Right lobe of liver (tissue), 6 donors: ENCODE data around the gene MYO1B. TPM values are rescaled to one million over a fixed set of nuclear protein-coding genes. Genes with fewer than 3 reads are reported as not detected.

Experiments used
- ATAC-seq, 4 donors: fragments of 200-7000 bp; cut with Tn5 transposase; one replicate each; pipeline ENCODE4 v1.9.1; 2020; ENCODE audit warnings: mild to moderate bottlenecking in 4 of 4, moderate library complexity in 4 of 4
- DNase-seq, 3 donors: peaks; one replicate each; pipeline ENCODE4 v3.0.0-alpha.2; 2020
- H3K27ac ChIP-seq, 3 donors: fragments of 200-600 bp; one replicate each; pipeline ENCODE4 v1.8.0; 2022
- H3K27me3 ChIP-seq, 2 donors: fragments of 200-600 bp; one replicate each; pipeline ENCODE4 v1.8.0; 2022
- H3K36me3 ChIP-seq, 4 donors: fragments of 200-600 bp; sonication (generic) in 1 of 4; one replicate each; pipeline versions ENCODE4 v1.5.1 to v1.8.0; 2017 to 2022; ENCODE audit warnings: control low read depth in 1 of 4
- H3K4me1 ChIP-seq, 4 donors: fragments of 200-600 bp; sonication (generic) in 1 of 4; one replicate each; pipeline versions ENCODE4 v1.5.1 to v1.8.0; 2017 to 2022; ENCODE audit warnings: control low read depth in 1 of 4
- H3K4me3 ChIP-seq, 3 donors: fragments of 200-600 bp; one replicate each; pipeline ENCODE4 v1.8.0; 2022
- H3K9me3 ChIP-seq, 4 donors: fragments of 200-600 bp; sonication (generic) in 1 of 4; one replicate each; pipeline versions ENCODE4 v1.5.1 to v1.8.0; 2017 to 2022; ENCODE audit warnings: control low read depth in 1 of 4
- POLR2A ChIP-seq: fragments of 450-650 bp; IDR thresholded peaks from one replicate; pipeline ENCODE4 v1.6.1; 2017; ENCODE audit warnings: antibody characterized with exemption, mild to moderate bottlenecking
- WGBS: methylation state at CpG from one replicate; pipeline ENCODE4 v1.1.6; 2018; ENCODE audit warnings: low coverage, low lambda C conversion rate; ENCODE audit not compliant: insufficient coverage; ENCODE audit errors: missing lambda C conversion rate; 5-methylcytosine and 5-hydroxymethylcytosine counted together
- intact Hi-C, 2 donors: fragments of 100-400 bp; cut with DNase I; formaldehyde crosslinking; loops; one replicate each; pipeline versions ENCODE4 v1.11.2 to v1.14.1; 2022
- total RNA-seq, 6 experiments: library from RNA; depleted of rRNA in 2 of 6; stranded (reverse); fragments of >200 nt in 2 of 6; fragmentation: NEBNext Ultra II Directional in 3 of 6; extraction: Animal tissue kit (Norgen Biotek cat#: 25700) in 3 of 6; gene quantifications; one replicate each; pipeline versions ENCODE4 v1.1.0 to v1.2.4, GENCODE V29; 2016 to 2023
- TF ChIP-seq, protein P1 (sequence below), 4 donors: fragments of 200-600 bp in 3 of 4; fragments of 450-650 bp in 1 of 4; IDR thresholded peaks; one replicate each; pipeline versions ENCODE4 v1.5.1 to v1.8.0; 2016 to 2022; ENCODE audit warnings: antibody characterized with exemption in 4 of 4, mild to moderate bottlenecking in 2 of 4
- donor health status: DM: no; HTN: yes; CAD: no.
- donor health status: DM: no; HTN: no; CAD: no.
- donor health status: DM: no; HTN: no; CAD: no.
- donor health status: DM: no; HTN: yes; CAD: no.
- donor health status: DM: no; HTN: yes; CAD: no.

Gene MYO1B
- total RNA-seq, 6 experiments from 2014 or later: 171 to 273 (median 221) TPM

DNA sequence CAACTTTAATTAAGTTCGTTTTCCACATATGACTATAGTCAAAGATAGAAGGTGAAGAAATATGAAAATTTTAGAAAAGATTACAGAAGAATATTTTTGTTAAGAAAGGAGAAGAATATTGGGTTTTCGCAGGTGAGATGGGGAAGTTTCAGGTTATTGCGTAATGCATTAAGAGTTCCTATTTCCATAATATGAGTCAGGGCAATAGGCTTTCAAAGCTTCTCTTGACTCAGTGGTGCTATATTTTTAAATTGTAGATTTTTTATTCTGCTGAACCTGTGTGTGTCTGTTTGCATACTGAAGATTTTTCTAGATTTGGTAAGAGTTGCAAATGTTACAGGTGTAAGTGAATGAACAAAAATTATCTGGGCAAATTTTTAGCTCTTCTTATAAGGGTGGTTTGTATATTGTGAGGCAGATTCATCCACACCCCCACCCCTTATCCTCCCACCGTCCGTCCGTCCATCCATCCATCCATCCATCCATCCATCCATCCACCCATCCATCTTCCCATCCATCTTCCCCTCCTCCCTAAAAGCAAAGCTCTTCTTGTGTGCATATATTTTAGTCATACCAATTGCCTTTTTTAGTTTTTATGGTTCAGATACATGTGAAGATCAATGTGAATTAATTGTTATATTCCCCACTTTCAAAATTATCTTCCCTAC is 69.6 kb downstream of the MYO1B start:
- no peaks in the 10 kb centered on the region for H3K27me3 ChIP-seq
- H3K4me3 ChIP-seq: no peak overlapping the region
- no peak overlapping the region for H3K27ac ChIP-seq
- intact Hi-C loops: no loop called here
- ATAC-seq (no peak), DNase-seq (no peak)
- H3K9me3 ChIP-seq: no peaks in the 10 kb centered on the region
- TF ChIP-seq, protein P1, sequence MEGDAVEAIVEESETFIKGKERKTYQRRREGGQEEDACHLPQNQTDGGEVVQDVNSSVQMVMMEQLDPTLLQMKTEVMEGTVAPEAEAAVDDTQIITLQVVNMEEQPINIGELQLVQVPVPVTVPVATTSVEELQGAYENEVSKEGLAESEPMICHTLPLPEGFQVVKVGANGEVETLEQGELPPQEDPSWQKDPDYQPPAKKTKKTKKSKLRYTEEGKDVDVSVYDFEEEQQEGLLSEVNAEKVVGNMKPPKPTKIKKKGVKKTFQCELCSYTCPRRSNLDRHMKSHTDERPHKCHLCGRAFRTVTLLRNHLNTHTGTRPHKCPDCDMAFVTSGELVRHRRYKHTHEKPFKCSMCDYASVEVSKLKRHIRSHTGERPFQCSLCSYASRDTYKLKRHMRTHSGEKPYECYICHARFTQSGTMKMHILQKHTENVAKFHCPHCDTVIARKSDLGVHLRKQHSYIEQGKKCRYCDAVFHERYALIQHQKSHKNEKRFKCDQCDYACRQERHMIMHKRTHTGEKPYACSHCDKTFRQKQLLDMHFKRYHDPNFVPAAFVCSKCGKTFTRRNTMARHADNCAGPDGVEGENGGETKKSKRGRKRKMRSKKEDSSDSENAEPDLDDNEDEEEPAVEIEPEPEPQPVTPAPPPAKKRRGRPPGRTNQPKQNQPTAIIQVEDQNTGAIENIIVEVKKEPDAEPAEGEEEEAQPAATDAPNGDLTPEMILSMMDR (IDR thresholded peaks at IDR 0.05): no peak
- TF ChIP-seq POLR2A: no peak
- peaks cover 0 to 36% (median 10%) of the 10 kb centered on the region in 4 donors for H3K4me1 ChIP-seq
- 86% methylated on average over 5 of the region's 6 CpGs for WGBS
- no peaks in the 10 kb centered on the region for H3K36me3 ChIP-seq

DNA sequence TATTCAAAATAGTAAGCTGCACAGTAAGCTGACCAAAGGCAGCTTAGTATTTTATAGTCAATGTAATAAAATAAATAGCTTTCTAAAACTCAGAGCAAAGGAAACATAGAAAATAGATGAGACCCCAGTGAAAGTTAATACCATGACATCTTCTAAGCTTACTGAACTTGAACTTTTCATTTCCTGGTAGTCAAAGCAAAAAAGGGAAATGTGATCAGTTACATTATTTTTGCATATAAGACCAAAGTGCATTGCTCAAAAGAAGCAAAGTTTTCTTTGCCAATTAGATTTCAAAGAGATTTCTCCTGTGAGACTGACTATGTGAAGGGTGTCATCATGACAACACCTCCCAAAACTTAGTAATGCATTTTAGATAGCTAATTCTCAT is 70.2 kb downstream of the MYO1B start:
- Histone ChIP-seq H3K27me3 (no peaks in the 10 kb centered on the region), H3K4me3 (no peak overlapping the region), H3K4me1 (peaks cover 0 to 36% (median 10%) of the 10 kb centered on the region in 4 donors), H3K9me3 (no peaks in the 10 kb centered on the region), H3K36me3 (no peaks in the 10 kb centered on the region), H3K27ac (no peak overlapping the region)
- intact Hi-C loops: no loop called here
- DNase-seq (no peak), ATAC-seq (no peak)
- TF ChIP-seq POLR2A: no peak
- TF ChIP-seq, protein P1 (IDR thresholded peaks at IDR 0.05): no peak

DNA sequence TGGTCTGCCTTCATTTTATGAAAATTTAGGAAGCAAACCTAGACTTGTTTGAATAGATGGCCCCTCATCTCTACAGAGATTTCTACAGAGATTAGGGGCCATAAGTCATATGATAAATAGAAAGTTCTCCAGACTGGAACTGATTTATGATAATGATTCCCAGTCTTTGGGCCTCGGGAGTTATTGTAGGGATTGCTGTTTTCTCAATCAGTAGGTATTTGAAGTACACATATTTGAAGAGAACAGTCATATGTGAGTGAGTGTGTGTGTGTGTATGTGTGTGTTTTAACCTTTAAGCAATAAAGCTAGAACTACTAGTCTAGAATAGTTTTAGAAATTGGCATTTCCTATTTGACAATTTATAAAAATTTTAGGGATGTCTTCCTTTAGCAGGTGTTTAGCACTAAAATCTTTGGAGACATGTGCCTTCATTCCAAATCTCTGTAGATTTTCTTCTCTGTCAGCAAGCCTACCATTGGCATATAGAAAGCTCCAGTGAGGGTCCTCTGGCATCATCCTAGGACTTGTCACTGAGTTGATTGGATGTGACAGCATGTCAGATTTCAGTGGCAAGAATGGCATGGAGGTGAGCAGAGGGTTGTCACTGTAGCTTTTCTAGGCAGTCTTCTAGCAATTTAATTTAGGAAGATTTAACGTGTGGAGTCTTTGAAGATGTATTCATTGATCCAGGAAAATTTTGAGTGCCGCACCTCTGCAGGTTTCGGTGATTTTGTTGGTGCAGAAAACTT is 71.2 kb downstream of the MYO1B start:
- no peaks in the 10 kb centered on the region for H3K36me3 ChIP-seq
- intact Hi-C loops: no loop called here
- TF ChIP-seq POLR2A: no peak
- TF ChIP-seq, protein P1 (IDR thresholded peaks at IDR 0.05): no peak
- ATAC-seq (no peak), DNase-seq (no peak)
- WGBS: 63% methylated on average over 4 of the region's 4 CpGs
- H3K9me3 ChIP-seq: no peaks in the 10 kb centered on the region
- peaks cover 0 to 33% (median 10%) of the 10 kb centered on the region in 4 donors for H3K4me1 ChIP-seq
- H3K27ac ChIP-seq: no peak overlapping the region
- H3K4me3 ChIP-seq: no peak overlapping the region
- H3K27me3 ChIP-seq: no peaks in the 10 kb centered on the region

DNA sequence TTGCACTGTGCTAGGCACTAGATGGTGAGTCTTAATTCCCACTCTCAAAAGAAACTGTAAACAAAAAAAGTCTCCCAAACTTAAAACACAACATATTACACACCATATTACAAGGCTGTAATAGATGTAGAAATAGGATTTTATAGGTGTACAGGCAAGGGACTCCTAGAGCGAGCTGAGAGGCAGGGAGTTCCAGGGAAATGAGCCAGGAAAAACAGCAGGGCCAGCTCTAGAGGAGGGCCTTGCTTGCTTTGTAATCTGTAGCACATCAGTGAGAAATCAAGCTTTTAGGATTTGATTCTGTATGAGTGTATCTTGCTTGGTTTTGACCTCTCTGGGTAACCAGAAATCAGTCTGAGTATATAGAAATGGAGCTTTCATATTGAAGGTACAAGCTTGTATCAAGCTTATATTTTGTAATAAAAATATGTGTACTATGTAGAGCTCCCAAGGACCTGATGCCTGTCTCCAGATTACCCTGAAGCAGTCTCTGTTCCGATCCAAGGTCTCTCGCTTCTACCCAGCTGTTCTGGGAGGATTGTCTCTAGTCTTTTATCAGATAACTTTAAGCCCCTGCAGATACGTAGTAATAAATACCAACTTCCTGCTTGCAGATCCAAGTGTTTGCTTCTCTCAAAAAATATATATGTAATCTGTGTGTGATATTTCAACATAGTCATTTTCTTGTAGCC is 73.0 kb downstream of the MYO1B start:
- Histone ChIP-seq H3K9me3 (no peaks in the 10 kb centered on the region), H3K27ac (no peak overlapping the region), H3K36me3 (no peaks in the 10 kb centered on the region), H3K4me3 (no peak overlapping the region), H3K4me1 (peaks cover 0 to 30% (median 10%) of the 10 kb centered on the region in 4 donors), H3K27me3 (no peaks in the 10 kb centered on the region)
- no peak for DNase-seq
- 61% methylated on average over 4 of the region's 4 CpGs for WGBS
- intact Hi-C loops: no loop called here
- peak in 2 of 4 donors; percentile 35 to 46 for ATAC-seq
- TF ChIP-seq, protein P1 (IDR thresholded peaks at IDR 0.05): no peak
- no peak for TF ChIP-seq POLR2A
